HCT116 (cell line): ENCODE measurements around the gene ZNF239. TPM values are rescaled to one million over a fixed set of nuclear protein-coding genes. Genes with fewer than 3 reads are reported as not detected.

ENCODE experiments used
- ATAC-seq: fragments of 200-7000 bp; cut with Tn5 transposase; 2 replicates; pipeline ENCODE4 v1.9.1; 2020; ENCODE audit warnings: mild to moderate bottlenecking, moderate library complexity
- BruUV-seq: library from RNA; stranded (reverse); fragments of 400-500 nt; replicated peaks from 2 replicates; lab custom pipeline; 2021; lab: Mats Ljungman, UMichigan
- CTCF ChIA-PET: fragments of 300-600 bp; sonication (Branson Sonifier 250); formaldehyde crosslinking; loops from one replicate; lab custom pipeline; 2021; ENCODE audit warnings: antibody characterized with exemption; lab: Charles Lee
- POLR2A ChIA-PET: fragments of 300-600, 350-600 bp; sonication (Branson Sonifier 250); formaldehyde crosslinking; loops from one replicate; lab custom pipeline; 2021; ENCODE audit warnings: antibody characterized with exemption; lab: Charles Lee
- RAD21 ChIA-PET, 2 experiments: fragments of 300-600 bp; sonication (Branson Sonifier 250); formaldehyde crosslinking; loops; one replicate each; lab custom pipeline; 2023; ENCODE audit warnings: low total read pairs in 2 of 2; ENCODE audit not compliant: uncharacterized antibody in 2 of 2, unreplicated experiment in 2 of 2, low non-redundant PET in 1 of 2; lab: Charles Lee
- DNase-seq: peaks from one replicate; pipeline ENCODE4 v3.0.0-alpha.2; 2010; ENCODE audit warnings: low read depth, low spot score
- H2AFZ ChIP-seq: fragments of 200-600 bp; shearing (Covaris generic), sonication (generic); 2 replicates; pipeline ENCODE4 v1.6.1; 2017; ENCODE audit warnings: low read depth, mixed run types, mixed read lengths, antibody characterized with exemption, low read length; ENCODE audit not compliant: poor library complexity, severe bottlenecking
- H3K27ac ChIP-seq: 2 replicates; pipeline ENCODE4 v1.5.1; 2012; ENCODE audit warnings: low read depth, low read length
- H3K27me3 ChIP-seq: fragments of 200-600 bp; sonication (generic); 2 replicates; pipeline ENCODE4 v1.6.1; 2016; ENCODE audit warnings: mixed run types, low read length, mixed read lengths; ENCODE audit not compliant: insufficient read depth
- H3K36me3 ChIP-seq, 2 experiments: fragments of 200-500 bp in 1 of 2; fragments of 200-600 bp in 1 of 2; sonication (Bioruptor generic) in 1 of 2; sonication (generic) in 1 of 2; 2 replicates each; pipeline versions ENCODE4 v1.5.1 to v1.6.1; 2014 to 2016; ENCODE audit warnings: low read length in 2 of 2, inconsistent platforms in 1 of 2, mixed read lengths in 1 of 2, mixed run types in 1 of 2; ENCODE audit not compliant: insufficient read depth in 2 of 2, control insufficient read depth in 1 of 2
- H3K4me1 ChIP-seq, 2 experiments: fragments of 200-600 bp in 1 of 2; sonication (generic) in 1 of 2; 2 replicates each; pipeline versions ENCODE4 v1.5.1 to v1.6.1; 2012 to 2017; ENCODE audit warnings: low read length in 2 of 2, inconsistent platforms in 1 of 2, mild to moderate bottlenecking in 1 of 2, mixed read lengths in 1 of 2, mixed run types in 1 of 2, moderate library complexity in 1 of 2; ENCODE audit not compliant: insufficient read depth in 2 of 2, control insufficient read depth in 1 of 2
- H3K4me2 ChIP-seq: fragments of 200-600 bp; sonication (generic); 2 replicates; pipeline ENCODE4 v1.6.1; 2017; ENCODE audit warnings: mixed run types, low read length, mixed read lengths
- H3K4me3 ChIP-seq, 2 experiments: fragments of 200-600 bp in 1 of 2; sonication (generic) in 1 of 2; replicated peaks in 1 of 2; 2 replicates each; pipeline ENCODE4 v1.5.1; 2011 to 2016; ENCODE audit warnings: low read length in 2 of 2, control low read depth in 1 of 2, low read depth in 1 of 2, mild to moderate bottlenecking in 1 of 2, mixed read lengths in 1 of 2, mixed run types in 1 of 2
- H3K79me2 ChIP-seq: fragments of 200-600 bp; sonication (generic); 2 replicates; pipeline ENCODE4 v1.6.1; 2017; ENCODE audit warnings: mild to moderate bottlenecking, mixed run types, low read length, moderate library complexity, mixed read lengths; ENCODE audit not compliant: insufficient read depth
- H3K9ac ChIP-seq: fragments of 200-600 bp; sonication (generic); 2 replicates; pipeline ENCODE4 v1.6.1; 2016; ENCODE audit warnings: low read length, mixed read lengths
- H3K9me2 ChIP-seq: fragments of 200-600 bp; sonication (generic), shearing (Covaris generic); 2 replicates; pipeline ENCODE4 v1.6.1; 2017; ENCODE audit warnings: mixed run types, mild to moderate bottlenecking, moderate library complexity; ENCODE audit not compliant: insufficient read depth
- H3K9me3 ChIP-seq, 2 experiments: fragments of 200-500 bp in 1 of 2; fragments of 200-600 bp in 1 of 2; sonication (Bioruptor generic) in 1 of 2; sonication (generic) in 1 of 2; 2 replicates each; pipeline ENCODE4 v1.6.1; 2014 to 2017; ENCODE audit warnings: low read length in 2 of 2, mixed read lengths in 2 of 2, inconsistent platforms in 1 of 2, low read depth in 1 of 2, mild to moderate bottlenecking in 1 of 2, mixed run types in 1 of 2, moderate library complexity in 1 of 2; ENCODE audit not compliant: control insufficient read depth in 1 of 2, insufficient read depth in 1 of 2
- H4K20me1 ChIP-seq: fragments of 200-600 bp; sonication (generic), shearing (Covaris generic); 2 replicates; pipeline ENCODE4 v1.6.1; 2017; ENCODE audit warnings: mixed run types, mild to moderate bottlenecking, moderate library complexity; ENCODE audit not compliant: insufficient read depth
- ATF3 ChIP-seq: IDR thresholded peaks from 2 replicates; pipeline ENCODE4 v1.6.1; 2012
- CEBPB ChIP-seq: IDR thresholded peaks from 2 replicates; pipeline ENCODE4 v1.6.1; 2012; ENCODE audit warnings: low read depth
- CTCF ChIP-seq, 3 experiments: fragments of 200-600 bp in 1 of 3; sonication (generic) in 1 of 3; IDR thresholded peaks in 2 of 3; conservative IDR thresholded peaks in 1 of 3; 2 replicates each; pipeline ENCODE4 v1.5.1; 2012 to 2017; ENCODE audit warnings: low read depth in 2 of 3, low read length in 2 of 3, antibody characterized with exemption in 1 of 3, borderline replicate concordance in 1 of 3, control low read depth in 1 of 3, mild to moderate bottlenecking in 1 of 3, mixed read lengths in 1 of 3, mixed run types in 1 of 3, moderate library complexity in 1 of 3; ENCODE audit not compliant: insufficient read depth in 1 of 3
- EGR1 ChIP-seq: IDR thresholded peaks from 2 replicates; pipeline ENCODE4 v1.6.1; 2012; ENCODE audit warnings: low read depth
- EZH2 ChIP-seq: fragments of 200-600 bp; sonication (generic); IDR thresholded peaks from 2 replicates; pipeline ENCODE4 v1.6.1; 2017; ENCODE audit warnings: antibody characterized with exemption, mixed run types
- EZH2phosphoT487 ChIP-seq: fragments of 200-600 bp; IDR thresholded peaks from 2 replicates; pipeline ENCODE4 v1.6.1; 2018; ENCODE audit warnings: antibody characterized with exemption, borderline replicate concordance
- JUND ChIP-seq: IDR thresholded peaks from 2 replicates; pipeline ENCODE4 v1.6.1; 2012
- POLR2AphosphoS5 ChIP-seq: IDR thresholded peaks from 2 replicates; pipeline ENCODE4 v1.6.1; 2011; ENCODE audit warnings: mild to moderate bottlenecking, low read depth, low read length, moderate library complexity
- SIN3A ChIP-seq: IDR thresholded peaks from 2 replicates; pipeline ENCODE4 v1.6.1; 2012; ENCODE audit warnings: low read depth
- SP1 ChIP-seq: IDR thresholded peaks from 2 replicates; pipeline ENCODE4 v1.6.1; 2012; ENCODE audit warnings: low read depth
- SRF ChIP-seq: IDR thresholded peaks from 2 replicates; pipeline ENCODE4 v1.6.1; 2012; ENCODE audit warnings: low read depth
- TCF7L2 ChIP-seq: IDR thresholded peaks from 2 replicates; pipeline ENCODE4 v1.7.0; 2011; ENCODE audit warnings: borderline replicate concordance, inconsistent platforms; ENCODE audit not compliant: insufficient read depth, insufficient read length; ENCODE audit errors: extremely low read depth
- YY1 ChIP-seq: IDR thresholded peaks from 2 replicates; pipeline ENCODE4 v1.6.1; 2011; ENCODE audit warnings: low read length, low read depth, moderate library complexity, mild to moderate bottlenecking; ENCODE audit not compliant: insufficient replicate concordance; ENCODE audit errors: extremely low read depth
- ZFX ChIP-seq: fragments of 450-650 bp; IDR thresholded peaks from 2 replicates; pipeline ENCODE4 v1.6.1; 2017
- ZNF274 ChIP-seq: fragments of 200-500 bp; sonication (Bioruptor generic); IDR thresholded peaks from 2 replicates; pipeline ENCODE4 v1.6.1; 2014; ENCODE audit warnings: mild to moderate bottlenecking, low read depth, low read length, inconsistent platforms
- intact Hi-C: fragments of 100-400 bp; cut with micrococcal nuclease; formaldehyde crosslinking; loops from 2 replicates; pipeline ENCODE4 v1.10.0; 2022
- total RNA-seq: library from RNA; stranded (reverse); gene quantifications from one replicate; pipeline ENCODE4 v1.2.1, GENCODE V29; 2021; ENCODE audit not compliant: unreplicated experiment

Gene ZNF239
- total RNA-seq, 1 experiment from 2014 or later, result 4.4 TPM

- no peak for DNase-seq
- ChIA-PET RAD21 (no interaction called here), CTCF (no interaction called here), POLR2A (no interaction called here)
- Histone ChIP-seq H3K4me2 (no peak overlapping the region), H3K9ac (no peak overlapping the region), H3K27me3 (no peaks in the 10 kb centered on the region), H3K9me2 (no peaks in the 10 kb centered on the region), H3K79me2 (no peaks in the 10 kb centered on the region; the same call in 1 of the 2 replicates), H3K9me3 (no peaks in the 10 kb centered on the region), H3K27ac (no peak overlapping the region), H4K20me1 (no peaks in the 10 kb centered on the region), H3K36me3 (no peaks in the 10 kb centered on the region; a peak in 1 of 4 replicates), H3K4me1 (peaks cover under 1 to 15% of the 10 kb centered on the region in 2 experiments; a peak in 2 of 4 replicates), H2AFZ (no peak overlapping the region), H3K4me3 (no peak overlapping the region)
- no peak for TF ChIP-seq EZH2phosphoT487
- TF ChIP-seq YY1, result no peak
- no peak for TF ChIP-seq ZNF274
- no peak for TF ChIP-seq TCF7L2
- TF ChIP-seq EZH2, result no peak
- no peak for TF ChIP-seq SP1
- TF ChIP-seq EGR1, result no peak
- TF ChIP-seq ATF3, result no peak
- no peak for TF ChIP-seq ZFX
- TF ChIP-seq SIN3A, result no peak
- TF ChIP-seq POLR2AphosphoS5, result no peak
- TF ChIP-seq CTCF (IDR thresholded peaks at IDR 0.05 in 2 of 3, conservative IDR thresholded peaks at IDR 0.05 in 1 of 3; ENCODE audit: borderline replicate concordance in 1 of 3, insufficient read depth in 1 of 3, low read depth in 2 of 3, low read length in 2 of 3), result no peak
- TF ChIP-seq JUND, result no peak
- TF ChIP-seq SRF, result no peak
- TF ChIP-seq CEBPB, result no peak
- intact Hi-C loops, result loop anchor here (2.0 kb wide), 1 partner anchor 19 kb away; no protein-coding TSS in a partner anchor
- BruUV-seq, result no TSS peak
- no peak for ATAC-seq
These were observed 4.7 kb downstream of the ZNF239 start for GRCh38 chr10:43569681-43570080.
